ENCODE data around the gene TAS1R2. TPM values are rescaled to one million over a fixed set of nuclear protein-coding genes. Genes with fewer than 3 reads are reported as not detected.
"Not testable (repeated sequence)": the region's sequence is repeated elsewhere in the genome, so short reads cannot be mapped to it uniquely, and the experiment has no call there.

TAS1R2 gene
- total RNA-seq, 1 donor, result not detected

DNA sequence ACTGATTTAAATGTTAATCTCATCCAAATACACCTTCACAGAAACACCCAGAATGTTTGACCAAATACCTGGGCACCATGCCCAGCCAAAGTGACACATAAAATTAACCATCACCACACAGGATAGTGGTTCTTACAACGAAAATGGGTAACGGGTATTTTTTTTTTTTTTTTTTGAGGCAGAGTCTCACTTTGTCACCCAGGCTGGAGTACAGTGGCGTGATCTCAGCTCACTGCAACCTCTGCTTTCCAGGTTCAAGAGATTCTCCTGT is 11.1 kb upstream of the TAS1R2 start:
- DNase-seq (ENCODE audit: low read depth in 2 of 3, low spot score in 2 of 3), result not testable (repeated sequence)

DNA sequence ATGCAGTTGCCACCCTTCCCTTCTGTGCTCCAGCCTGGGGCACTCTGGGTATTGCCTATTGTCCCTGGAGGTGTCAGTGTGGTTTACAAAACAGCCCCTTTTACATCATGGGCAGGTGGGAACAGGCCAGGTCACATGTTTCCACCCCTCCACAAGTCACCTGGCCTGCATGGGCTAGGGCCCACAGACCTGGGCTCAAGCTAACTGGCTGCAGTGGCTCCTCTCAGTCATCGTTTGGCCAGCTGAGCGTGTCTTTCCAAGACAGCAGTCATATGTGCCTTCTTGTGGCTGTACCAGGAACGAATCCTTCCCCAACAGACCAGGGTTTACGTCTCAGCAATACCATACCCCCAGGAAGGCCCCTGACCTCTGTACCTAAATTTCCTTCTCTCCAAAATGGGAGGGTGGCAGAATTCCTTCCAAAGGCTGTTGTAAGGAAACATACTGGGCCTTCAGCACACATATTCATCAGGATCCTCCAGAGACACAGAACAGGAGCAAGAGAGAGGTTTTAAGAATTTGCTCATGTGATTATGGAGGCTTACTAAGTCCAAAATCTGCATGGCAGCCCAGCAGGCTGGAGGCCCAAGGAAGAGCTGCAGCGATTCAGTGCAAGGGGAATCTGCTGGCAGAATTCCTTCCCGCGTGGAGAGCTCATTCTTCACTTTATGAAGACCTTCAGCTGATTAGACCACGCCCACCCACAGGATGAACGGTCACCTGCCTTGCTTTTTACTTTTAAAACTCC is 10.6 kb upstream of the TAS1R2 start:
- no peak for DNase-seq (ENCODE audit: low read depth in 2 of 3, low spot score in 2 of 3)

DNA sequence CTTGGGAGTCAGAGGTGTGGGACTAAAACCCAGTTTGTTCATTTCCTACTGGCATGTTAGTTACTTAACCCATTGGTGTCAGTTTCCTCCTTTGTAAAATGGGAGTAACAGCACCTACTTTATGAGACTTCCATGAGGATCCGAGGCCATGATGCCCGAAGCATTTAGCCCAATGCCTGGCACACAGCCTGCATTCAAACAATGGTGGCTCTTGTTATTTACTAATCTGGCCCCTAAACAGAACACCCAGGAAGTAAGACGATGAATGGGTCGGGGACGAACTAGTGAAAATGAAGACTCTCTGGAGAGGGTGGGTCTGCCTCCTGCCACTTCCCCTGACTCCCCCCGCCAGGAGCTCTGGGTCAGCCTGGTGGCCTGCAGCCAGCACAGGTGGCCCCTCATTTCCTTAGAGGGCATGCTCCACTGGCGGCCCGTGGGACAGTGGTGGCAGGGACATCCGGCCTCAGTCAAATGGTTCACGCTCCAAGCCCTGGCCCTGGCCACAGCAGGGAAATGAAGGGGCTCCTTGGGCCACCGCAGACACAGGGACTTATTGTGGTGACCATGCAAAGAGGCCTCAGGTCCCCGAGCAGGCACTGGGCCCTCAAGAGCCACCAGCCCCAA is 9.5 kb upstream of the TAS1R2 start:
- no peak for DNase-seq (ENCODE audit: low read depth in 2 of 3, low spot score in 2 of 3)

DNA sequence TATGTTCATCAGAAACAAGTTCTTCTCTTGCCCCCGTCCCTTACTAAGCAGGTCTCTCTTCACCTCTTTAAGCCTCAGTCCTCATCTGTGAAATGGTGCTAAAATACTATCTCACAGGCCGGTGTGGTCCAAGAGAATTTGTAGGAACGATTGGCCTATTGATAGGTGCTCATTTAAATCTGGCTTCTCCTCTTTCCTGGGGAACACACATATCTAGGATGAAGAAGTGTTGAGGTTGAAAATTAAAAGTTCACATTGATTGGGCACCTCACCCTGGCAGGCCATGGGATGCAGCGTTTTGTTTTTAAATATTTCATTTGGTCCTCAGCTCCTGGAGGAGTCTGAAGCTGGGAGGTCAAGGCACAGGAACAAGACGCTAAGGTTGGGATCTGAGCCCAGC is 8.9 kb upstream of the TAS1R2 start:
- no peak for DNase-seq (ENCODE audit: low read depth in 2 of 3, low spot score in 2 of 3)

DNA sequence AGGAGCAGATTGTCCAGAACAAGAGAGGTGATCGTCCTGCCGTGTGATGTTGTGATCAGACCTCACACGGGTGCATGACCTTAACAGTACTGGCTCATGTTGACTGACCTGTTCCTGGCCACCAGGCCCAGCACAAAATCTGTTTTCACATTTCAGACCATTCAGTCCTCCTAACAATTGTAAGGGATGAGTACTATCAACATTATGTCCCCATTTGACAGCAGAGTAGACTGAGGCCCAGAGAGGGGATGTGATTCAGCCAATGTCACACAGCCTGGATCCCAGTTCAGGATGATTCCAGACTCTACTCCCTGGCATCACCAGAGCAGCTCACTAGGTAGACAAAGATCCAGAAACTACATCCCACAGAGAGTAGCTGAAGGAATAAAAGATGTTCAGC is 7.4 kb upstream of the TAS1R2 start:
- no peak for DNase-seq (ENCODE audit: low read depth in 2 of 3, low spot score in 2 of 3)

DNA sequence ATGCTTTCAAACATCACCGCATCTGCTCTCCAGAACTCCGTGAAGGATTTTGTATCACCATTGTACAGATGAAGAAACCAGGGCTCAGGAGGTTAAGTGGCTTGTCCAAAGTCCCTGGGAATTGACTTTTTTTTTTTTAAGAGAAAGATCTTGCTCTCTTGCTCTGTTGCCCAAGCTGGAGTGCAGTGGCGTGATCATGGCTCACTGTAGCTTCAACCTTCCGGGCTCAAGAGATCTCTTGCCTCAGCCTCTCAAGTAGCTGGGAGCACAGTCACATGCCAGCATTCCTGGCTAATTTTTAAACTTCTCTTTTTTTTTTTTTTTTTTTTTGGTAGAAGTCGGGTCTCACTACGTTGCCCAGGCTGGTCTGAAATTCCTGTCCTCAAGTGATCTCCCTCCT is 6.9 kb upstream of the TAS1R2 start:
- no peak for DNase-seq (ENCODE audit: low read depth in 2 of 3, low spot score in 2 of 3)

DNA sequence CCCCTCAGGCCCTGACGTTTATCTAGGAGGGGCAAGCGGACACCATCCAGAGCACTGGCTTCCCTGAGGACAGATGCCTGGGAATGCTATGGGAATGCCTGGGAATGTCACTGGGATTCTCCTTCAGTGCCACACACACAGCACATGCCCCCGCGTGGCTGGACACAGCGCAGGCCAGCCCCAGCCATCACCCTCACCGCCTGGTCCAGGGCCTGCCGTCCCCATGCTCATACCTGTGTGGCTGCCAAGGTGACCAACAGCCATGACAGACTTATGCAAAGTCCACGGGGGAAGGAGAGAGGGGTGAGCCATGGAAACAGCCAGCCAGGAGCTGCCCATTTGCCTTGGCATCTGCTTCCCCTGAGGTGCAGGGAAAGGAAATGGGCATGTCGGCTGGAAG is 5.7 kb upstream of the TAS1R2 start:
- no peak for DNase-seq (ENCODE audit: low read depth in 2 of 3, low spot score in 2 of 3)

DNA sequence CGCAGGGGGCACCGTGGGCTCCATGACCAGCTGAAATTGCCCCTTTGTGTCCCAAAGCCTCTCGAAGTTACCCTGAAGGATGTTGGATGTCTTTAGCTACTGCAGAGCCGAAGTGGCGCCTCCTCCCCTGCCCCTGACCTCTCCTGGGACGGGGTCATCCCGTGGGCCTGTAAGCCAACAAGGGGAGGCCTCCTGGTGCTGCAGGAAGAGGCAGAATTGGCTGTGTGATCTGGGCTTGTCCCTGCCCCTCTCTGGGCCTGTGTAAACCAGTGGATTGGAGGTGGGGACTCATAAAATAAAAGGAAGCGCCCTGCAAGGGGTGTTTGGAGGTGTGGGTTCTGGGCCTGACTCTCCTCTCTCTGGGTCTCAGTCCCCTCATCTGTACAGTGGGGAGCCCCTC is 2.1 kb upstream of the TAS1R2 start:
- no peak for DNase-seq (ENCODE audit: low read depth in 2 of 3, low spot score in 2 of 3)

DNA sequence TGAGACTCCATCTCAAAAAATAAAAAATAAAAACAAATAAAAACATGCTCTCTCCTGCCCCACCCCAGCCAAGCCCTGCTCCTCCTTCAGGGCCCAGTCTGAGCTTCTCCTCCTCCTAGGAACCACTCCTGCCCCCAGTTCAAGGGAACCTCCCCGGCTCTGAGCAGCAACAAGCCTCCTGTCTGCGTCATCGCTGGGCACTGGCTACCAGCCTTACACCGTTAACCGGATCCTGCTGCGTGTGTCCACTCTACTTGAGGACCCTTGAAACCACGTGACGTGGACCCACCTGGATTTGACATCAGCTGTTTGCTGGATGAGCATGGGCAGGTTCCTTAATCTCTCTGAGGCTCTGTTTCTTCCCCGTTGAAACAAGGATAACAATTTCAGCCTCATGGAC is 1.6 kb upstream of the TAS1R2 start:
- DNase-seq (ENCODE audit: low read depth in 2 of 3, low spot score in 2 of 3), result no peak

DNA sequence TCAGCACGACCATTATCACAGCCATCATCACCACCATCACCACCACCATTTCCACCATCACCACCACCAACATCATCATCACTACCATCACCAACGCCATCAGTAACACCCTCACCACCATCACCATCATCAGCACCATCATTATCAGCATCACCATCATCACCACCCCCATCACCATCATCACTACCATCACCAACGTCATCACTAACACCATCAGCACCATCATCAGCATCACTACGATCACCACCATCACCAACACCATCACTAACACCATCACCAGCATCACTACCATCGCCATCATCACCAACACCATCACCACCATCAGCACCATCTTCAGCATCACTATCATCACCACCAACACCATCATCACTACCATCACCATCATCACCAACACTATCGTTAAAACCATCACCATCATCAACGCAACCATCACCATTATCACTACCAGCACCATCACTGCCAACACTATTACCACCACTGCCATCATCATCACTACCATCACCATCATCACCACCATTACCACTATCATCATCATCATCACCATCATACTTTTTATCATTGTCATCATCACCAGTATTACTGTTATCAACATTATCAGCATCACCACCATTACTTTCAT is 1.3 kb downstream of the TAS1R2 start:
- no peak for DNase-seq (ENCODE audit: low read depth in 2 of 3, low spot score in 2 of 3)

DNA sequence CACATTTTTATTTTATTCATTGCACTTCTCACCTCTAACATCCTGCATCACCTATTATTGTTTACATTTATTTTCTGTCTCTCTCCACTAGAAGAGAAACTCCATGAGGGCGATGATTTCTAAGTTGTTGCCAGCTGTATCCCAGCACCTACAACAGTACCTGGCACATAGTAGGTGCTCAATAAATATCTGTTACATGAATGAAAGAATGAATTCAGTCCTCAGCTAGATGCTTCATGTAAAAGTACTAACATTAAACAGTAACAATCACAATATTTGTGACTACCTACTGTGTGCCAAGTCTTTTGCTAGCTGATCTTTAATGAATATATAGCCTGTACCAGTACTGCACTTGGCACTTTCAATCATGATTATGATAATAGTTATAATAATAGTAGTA is 3.0 kb downstream of the TAS1R2 start:
- no peak for DNase-seq (ENCODE audit: low read depth in 2 of 3, low spot score in 2 of 3)

DNA sequence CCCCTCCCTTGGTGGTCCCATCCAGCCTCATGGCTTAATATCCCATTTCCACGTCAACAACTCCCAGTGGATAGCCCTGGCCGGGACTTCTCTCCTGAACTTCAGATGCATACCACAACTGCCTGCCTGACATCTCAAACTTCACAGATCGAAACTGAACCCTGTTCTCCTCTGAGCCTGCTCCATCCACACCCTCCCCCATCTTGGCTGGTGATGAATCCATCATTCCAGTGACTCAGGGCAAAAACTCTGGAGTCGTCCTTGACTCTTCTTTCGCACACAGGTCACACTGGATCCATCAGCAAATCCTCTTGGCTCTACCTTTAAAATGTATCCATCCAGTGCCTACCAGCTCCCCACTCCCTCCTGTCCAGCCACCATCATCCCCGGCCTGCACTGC is 3.9 kb downstream of the TAS1R2 start:
- no peak for DNase-seq (ENCODE audit: low read depth in 2 of 3, low spot score in 2 of 3)

DNA sequence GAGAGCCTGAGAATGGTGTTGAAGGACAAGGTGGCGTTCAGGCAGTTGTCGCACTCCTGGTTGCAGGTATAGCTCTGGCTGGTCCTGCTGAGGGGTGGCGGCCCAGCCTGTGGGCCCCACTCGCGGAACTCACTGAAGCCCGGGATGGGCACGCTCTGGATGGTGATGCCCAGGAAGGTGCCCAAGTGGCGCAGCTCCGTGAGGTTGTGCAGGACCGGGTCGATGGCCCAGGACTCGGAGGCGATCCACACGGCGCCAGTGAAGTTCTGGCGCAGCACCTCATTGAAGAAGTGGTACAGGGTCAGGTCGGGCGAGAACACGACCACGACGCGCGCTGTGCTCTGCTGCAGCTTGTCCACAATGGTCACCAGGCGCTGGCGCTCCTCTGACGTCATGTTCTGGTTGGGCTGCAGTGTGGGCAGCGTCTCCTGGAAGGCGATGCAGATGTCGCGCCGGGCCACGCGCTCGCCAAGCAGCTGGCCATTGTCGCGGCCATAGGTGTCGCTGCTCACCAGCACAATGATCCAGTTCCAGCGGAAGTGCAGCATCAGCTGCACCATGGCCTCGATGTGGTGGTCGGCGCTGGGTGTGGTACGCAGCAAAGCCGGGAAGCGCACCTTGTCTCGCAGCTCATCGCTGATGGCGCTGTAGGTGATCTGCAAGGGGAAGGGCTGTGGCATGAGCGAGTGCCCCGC is 5.0 kb downstream of the TAS1R2 start:
- DNase-seq (ENCODE audit: low read depth in 2 of 3, low spot score in 2 of 3), result no peak

DNA sequence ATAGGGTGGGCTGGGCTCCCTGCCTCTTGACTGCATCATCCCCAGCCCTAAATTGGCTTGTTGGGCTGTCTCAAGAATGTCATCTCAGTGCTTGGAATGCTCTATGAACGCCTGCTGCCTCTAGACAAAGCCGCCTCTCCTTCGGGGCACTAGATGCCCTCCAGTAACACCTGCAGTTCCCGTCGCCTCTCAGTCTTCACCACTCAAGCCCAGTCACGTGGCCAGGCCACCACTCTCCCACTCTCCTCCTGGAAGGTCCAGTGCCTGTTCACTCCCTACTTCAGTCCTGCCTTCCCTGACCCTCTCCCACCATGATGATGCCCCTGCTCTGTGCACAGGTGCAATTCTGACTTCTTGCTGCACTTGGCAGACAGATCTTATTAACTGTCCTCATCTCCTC is 7.0 kb downstream of the TAS1R2 start:
- DNase-seq (ENCODE audit: low read depth in 2 of 3, low spot score in 2 of 3), result no peak

DNA sequence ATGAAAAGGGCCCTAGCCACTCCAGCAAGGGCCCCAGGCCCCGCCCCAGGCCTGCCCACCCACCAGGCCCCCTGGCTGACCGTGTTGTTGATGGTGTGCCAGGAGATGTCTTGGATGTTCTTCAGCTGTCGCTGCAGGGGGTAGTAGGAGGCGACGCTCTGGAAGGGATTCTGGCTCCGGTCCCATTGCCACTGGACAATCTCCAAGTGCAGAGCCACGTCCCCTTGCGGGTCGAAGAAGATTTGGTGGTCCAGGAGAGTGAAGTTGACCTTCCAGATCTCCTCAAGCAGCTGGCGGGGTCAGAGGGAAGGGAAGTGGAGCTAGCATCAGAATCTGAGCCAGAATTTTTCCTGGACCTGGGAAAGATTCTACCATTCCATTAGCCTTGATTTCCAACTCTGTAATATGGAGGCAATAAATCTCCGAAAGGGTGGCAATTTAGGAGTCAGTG is 10.2 kb downstream of the TAS1R2 start:
- no peak for DNase-seq (ENCODE audit: low read depth in 2 of 3, low spot score in 2 of 3)

DNA sequence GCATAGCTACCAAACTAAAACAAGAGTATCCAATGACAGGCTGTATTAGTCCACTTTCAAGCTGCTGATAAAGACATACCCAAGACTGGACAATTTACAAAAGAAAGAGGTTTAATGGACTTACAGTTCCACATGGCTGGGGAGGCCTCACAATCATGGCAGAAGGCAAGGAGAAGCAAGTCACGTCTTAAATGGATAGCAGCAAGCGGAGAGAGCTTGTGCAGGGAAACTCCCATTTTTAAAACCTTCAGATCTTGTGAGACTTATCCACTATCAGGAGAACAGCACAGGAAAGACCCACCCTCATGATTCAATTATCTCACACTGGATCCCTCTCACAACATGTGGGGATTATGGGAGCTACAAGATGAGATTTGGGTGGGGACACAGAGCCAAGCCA is 11.7 kb downstream of the TAS1R2 start:
- DNase-seq (ENCODE audit: low read depth in 2 of 3, low spot score in 2 of 3), result not testable (repeated sequence)

DNA sequence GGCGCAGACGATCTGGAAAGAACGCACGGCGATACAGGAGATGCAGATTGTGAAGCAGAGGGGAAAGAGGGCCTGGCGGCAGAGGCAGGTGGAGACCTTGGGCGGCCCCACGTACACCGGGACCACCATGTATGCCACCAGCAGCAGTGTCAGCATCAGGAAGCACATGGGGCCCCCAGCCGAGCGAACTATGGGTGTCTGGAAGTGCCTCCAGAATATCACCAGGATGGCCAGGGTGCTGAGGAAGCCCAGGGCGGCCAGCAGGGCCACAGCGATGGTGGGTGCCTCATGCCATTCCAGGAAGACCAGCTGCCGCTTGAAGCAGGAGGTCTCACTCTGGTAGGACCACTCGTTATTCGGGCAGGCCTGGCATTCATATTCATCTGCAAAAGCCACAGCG is 19.3 kb downstream of the TAS1R2 start:
- no peak for DNase-seq (ENCODE audit: low read depth in 2 of 3, low spot score in 2 of 3)

DNA sequence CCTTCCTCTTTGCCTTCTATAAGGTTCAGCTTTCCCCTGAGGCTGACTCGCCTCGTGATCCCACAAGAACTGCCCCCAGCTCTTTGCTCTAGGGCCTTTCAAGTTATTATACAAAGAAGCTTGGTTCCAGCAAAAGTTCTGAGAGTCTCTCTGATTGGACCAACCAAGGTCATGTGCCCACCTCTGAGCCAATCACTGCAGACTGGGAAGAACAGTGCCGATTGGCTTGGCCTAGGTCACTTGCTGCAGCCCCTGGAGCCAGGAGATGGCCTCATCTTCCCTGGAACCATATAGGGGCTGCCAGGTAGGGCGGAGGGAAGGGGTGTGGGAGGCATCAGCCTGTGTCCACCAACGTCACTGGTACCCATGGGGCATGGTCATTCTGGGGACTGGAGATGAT is 22.8 kb downstream of the TAS1R2 start:
- no peak for DNase-seq (ENCODE audit: low read depth in 2 of 3, low spot score in 2 of 3)

DNA sequence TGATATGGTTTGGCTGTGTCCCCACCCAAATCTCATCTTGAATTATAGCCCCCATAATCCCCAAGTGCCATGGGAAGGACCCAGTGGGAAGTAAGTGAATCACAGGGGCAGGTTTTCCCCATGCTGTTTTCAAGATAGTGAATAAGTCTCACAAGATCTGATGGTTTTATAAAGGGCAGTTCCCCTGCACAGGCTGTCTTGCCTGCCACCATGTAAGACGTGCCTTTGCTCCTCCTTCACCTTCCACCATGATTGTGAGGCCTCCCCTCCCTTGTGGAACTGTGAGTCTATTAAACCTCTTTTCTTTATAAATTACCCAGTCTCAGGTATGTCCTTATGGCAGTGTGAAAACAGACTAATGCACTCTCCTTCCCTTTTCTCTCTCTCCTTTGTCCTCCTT is 27.1 kb downstream of the TAS1R2 start:
- not testable (repeated sequence) for DNase-seq (ENCODE audit: low read depth in 2 of 3, low spot score in 2 of 3)

DNA sequence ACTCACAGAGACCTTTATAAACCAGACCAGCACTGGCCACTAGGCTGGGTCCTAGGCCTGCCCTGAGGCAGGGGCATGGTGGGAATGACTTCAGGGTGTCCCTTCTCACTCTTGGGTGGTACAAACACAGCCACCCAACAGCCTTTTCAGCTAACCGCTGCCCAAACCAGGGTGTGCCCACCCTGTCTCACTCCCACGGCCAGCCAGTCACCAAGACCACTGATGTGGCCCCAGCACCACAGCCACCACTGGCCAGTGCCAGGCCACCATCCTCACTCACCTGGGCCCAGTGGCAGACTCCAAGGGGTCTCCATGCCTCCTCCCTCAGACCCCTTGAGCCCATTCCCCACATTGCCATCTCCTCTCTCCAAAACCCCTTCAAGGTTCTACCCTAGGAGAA is 27.8 kb downstream of the TAS1R2 start:
- DNase-seq (ENCODE audit: low read depth in 2 of 3, low spot score in 2 of 3), result no peak

DNA sequence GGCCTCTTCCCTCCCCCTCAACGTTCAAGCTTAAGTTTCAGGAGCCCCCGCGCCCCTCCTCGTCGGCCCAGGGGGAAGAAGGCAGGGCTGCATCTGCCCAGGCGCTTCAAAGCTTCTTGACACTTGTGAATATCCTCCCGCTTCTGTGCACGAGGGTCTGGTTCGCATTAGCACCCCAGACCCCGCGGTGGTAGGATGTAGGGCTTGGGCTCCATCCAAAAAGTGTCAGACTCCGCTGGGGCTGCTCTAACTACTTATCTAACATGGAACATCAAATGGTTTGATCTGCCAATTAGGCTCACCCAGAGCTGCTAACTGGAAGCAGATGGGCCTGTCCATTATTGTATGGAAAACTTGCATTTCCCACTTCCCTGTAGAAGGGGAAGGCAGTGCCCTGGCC is 28.9 kb downstream of the TAS1R2 start:
- no peak for DNase-seq (ENCODE audit: low read depth in 2 of 3, low spot score in 2 of 3)

DNA sequence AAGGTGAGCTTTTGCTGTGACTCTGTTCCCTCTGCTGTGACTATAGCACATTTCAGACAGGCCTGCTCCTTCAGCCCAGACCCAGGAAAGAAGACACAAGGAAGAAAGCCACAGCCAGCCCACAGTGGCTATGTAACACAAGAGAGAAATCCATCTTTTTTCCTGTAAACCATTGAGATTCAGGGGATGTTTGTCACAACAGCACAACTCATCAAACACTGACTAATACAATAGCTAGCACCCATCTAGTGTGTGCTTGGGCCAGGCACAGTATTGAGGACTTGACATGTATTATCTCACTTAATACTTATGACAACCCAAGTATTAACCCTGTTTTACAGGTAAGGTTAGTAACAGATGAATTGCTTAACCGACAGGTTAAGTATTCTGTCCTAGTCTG is 29.8 kb downstream of the TAS1R2 start:
- DNase-seq (ENCODE audit: low read depth in 2 of 3, low spot score in 2 of 3), result no peak
